H1 (cell line): ENCODE results near the gene ACSL4. TPM values are rescaled to one million over a fixed set of nuclear protein-coding genes. Genes with fewer than 3 reads are reported as not detected.

ENCODE experiments used
- EZH2 ChIP-seq: fragments of 200-600 bp; sonication (generic); IDR thresholded peaks from 2 replicates; pipeline ENCODE4 v1.7.1; 2012; ENCODE audit warnings: low read depth, mild to moderate bottlenecking, moderate library complexity, low read length, inconsistent platforms; ENCODE audit not compliant: severe bottlenecking
- GABPA ChIP-seq: IDR thresholded peaks from 2 replicates; pipeline ENCODE4 v1.6.1; 2011; ENCODE audit warnings: mild to moderate bottlenecking, low read length, moderate library complexity, borderline replicate concordance; ENCODE audit not compliant: insufficient read depth
- SP2 ChIP-seq: IDR thresholded peaks from 2 replicates; pipeline ENCODE4 v1.6.1; 2012; ENCODE audit warnings: mild to moderate bottlenecking, low read length, inconsistent platforms
- SRF ChIP-seq: IDR thresholded peaks from 2 replicates; pipeline ENCODE4 v1.6.1; 2011; ENCODE audit warnings: mild to moderate bottlenecking, low read depth, low read length, moderate library complexity
- SUZ12 ChIP-seq: fragments of 200-600 bp; sonication (generic); IDR thresholded peaks from 2 replicates; pipeline ENCODE4 v1.6.1; 2012; ENCODE audit warnings: mild to moderate bottlenecking, inconsistent platforms, low read length, moderate library complexity, mixed read lengths
- TAF7 ChIP-seq: optimal IDR thresholded peaks from 2 replicates; pipeline ENCODE3; 2011; ENCODE audit warnings: low read depth, mild to moderate bottlenecking, inconsistent platforms, low read length, moderate library complexity, borderline replicate concordance
- TCF12 ChIP-seq: IDR thresholded peaks from 2 replicates; pipeline ENCODE4 v1.6.1; 2011; ENCODE audit warnings: low read depth, mild to moderate bottlenecking, low read length
- polyA plus RNA-seq, 7 experiments: library from polyadenylated mRNA; depleted of rRNA in 3 of 7; stranded (reverse) in 5 of 7; unstranded in 2 of 7; fragments of >200 nt in 5 of 7; fragments of 200-250 nt in 2 of 7; gene quantifications; 1 replicate in 5 of 7; 2 replicates in 1 of 7; 4 replicates in 1 of 7; pipeline versions ENCODE4 v1.2.1 to v1.2.3, GENCODE V29; 2011 to 2013; ENCODE audit warnings: missing spikeins in 2 of 7, mixed read lengths in 2 of 7
- total RNA-seq: library from RNA; stranded (reverse); fragmentation: NEBNext Ultra II Directional; extraction: Animal tissue kit (Norgen Biotek cat#: 25700); gene quantifications from 2 replicates; pipeline ENCODE4 v1.2.1, GENCODE V29; 2021
- TF ChIP-seq, protein P1 (sequence below): fragments of 300-600 bp; sonication (generic); IDR thresholded peaks from 2 replicates; pipeline ENCODE4 v1.7.1; 2012; ENCODE audit warnings: low read length, moderate library complexity, mild to moderate bottlenecking, inconsistent platforms; ENCODE audit not compliant: insufficient replicate concordance

Gene ACSL4
- total and polyA plus RNA-seq, 2 of the 8 experiments (the other 6 are each of a cell fraction or from before 2014, with no cell fraction given) = 11.3 to 47.0 TPM

DNA sequence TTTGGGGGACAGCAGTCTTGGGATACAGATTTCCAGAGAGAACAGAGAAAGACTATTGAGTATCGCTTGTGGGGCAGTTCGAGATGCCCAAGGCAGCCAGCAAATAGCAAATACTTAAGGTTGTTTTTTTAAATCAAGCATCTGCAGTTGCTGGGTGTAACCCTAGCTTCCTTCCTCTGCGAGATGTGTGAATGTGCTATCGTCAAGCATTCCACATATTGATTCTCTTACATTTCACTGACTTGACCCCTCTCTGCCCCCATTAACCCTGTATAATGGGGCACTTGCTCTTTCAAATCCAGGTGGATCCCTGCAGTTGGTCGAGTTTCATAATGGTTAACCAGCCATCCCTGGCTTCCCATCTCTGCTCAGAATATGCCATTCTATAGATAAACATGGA, 131.6 kb downstream of the ACSL4 start (continued):
- TF ChIP-seq, protein P1, sequence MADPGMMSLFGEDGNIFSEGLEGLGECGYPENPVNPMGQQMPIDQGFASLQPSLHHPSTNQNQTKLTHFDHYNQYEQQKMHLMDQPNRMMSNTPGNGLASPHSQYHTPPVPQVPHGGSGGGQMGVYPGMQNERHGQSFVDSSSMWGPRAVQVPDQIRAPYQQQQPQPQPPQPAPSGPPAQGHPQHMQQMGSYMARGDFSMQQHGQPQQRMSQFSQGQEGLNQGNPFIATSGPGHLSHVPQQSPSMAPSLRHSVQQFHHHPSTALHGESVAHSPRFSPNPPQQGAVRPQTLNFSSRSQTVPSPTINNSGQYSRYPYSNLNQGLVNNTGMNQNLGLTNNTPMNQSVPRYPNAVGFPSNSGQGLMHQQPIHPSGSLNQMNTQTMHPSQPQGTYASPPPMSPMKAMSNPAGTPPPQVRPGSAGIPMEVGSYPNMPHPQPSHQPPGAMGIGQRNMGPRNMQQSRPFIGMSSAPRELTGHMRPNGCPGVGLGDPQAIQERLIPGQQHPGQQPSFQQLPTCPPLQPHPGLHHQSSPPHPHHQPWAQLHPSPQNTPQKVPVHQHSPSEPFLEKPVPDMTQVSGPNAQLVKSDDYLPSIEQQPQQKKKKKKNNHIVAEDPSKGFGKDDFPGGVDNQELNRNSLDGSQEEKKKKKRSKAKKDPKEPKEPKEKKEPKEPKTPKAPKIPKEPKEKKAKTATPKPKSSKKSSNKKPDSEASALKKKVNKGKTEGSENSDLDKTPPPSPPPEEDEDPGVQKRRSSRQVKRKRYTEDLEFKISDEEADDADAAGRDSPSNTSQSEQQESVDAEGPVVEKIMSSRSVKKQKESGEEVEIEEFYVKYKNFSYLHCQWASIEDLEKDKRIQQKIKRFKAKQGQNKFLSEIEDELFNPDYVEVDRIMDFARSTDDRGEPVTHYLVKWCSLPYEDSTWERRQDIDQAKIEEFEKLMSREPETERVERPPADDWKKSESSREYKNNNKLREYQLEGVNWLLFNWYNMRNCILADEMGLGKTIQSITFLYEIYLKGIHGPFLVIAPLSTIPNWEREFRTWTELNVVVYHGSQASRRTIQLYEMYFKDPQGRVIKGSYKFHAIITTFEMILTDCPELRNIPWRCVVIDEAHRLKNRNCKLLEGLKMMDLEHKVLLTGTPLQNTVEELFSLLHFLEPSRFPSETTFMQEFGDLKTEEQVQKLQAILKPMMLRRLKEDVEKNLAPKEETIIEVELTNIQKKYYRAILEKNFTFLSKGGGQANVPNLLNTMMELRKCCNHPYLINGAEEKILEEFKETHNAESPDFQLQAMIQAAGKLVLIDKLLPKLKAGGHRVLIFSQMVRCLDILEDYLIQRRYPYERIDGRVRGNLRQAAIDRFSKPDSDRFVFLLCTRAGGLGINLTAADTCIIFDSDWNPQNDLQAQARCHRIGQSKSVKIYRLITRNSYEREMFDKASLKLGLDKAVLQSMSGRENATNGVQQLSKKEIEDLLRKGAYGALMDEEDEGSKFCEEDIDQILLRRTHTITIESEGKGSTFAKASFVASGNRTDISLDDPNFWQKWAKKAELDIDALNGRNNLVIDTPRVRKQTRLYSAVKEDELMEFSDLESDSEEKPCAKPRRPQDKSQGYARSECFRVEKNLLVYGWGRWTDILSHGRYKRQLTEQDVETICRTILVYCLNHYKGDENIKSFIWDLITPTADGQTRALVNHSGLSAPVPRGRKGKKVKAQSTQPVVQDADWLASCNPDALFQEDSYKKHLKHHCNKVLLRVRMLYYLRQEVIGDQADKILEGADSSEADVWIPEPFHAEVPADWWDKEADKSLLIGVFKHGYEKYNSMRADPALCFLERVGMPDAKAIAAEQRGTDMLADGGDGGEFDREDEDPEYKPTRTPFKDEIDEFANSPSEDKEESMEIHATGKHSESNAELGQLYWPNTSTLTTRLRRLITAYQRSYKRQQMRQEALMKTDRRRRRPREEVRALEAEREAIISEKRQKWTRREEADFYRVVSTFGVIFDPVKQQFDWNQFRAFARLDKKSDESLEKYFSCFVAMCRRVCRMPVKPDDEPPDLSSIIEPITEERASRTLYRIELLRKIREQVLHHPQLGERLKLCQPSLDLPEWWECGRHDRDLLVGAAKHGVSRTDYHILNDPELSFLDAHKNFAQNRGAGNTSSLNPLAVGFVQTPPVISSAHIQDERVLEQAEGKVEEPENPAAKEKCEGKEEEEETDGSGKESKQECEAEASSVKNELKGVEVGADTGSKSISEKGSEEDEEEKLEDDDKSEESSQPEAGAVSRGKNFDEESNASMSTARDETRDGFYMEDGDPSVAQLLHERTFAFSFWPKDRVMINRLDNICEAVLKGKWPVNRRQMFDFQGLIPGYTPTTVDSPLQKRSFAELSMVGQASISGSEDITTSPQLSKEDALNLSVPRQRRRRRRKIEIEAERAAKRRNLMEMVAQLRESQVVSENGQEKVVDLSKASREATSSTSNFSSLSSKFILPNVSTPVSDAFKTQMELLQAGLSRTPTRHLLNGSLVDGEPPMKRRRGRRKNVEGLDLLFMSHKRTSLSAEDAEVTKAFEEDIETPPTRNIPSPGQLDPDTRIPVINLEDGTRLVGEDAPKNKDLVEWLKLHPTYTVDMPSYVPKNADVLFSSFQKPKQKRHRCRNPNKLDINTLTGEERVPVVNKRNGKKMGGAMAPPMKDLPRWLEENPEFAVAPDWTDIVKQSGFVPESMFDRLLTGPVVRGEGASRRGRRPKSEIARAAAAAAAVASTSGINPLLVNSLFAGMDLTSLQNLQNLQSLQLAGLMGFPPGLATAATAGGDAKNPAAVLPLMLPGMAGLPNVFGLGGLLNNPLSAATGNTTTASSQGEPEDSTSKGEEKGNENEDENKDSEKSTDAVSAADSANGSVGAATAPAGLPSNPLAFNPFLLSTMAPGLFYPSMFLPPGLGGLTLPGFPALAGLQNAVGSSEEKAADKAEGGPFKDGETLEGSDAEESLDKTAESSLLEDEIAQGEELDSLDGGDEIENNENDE = no peak
- no peak for TF ChIP-seq SRF
- TF ChIP-seq SP2 = no peak
- no peak for TF ChIP-seq EZH2
- TF ChIP-seq TCF12 = no peak
- TF ChIP-seq SUZ12 = no peak
- no peak for TF ChIP-seq TAF7
- TF ChIP-seq GABPA = no peak
